HUES64 (cell line): ENCODE results near the gene SEC14L1. TPM values are rescaled to one million over a fixed set of nuclear protein-coding genes. Genes with fewer than 3 reads are reported as not detected.
"Not testable (repeated sequence)": the region's sequence is repeated elsewhere in the genome, so short reads cannot be mapped to it uniquely, and the experiment has no call there.

Source experiments
- H3K27ac ChIP-seq: 2 replicates; pipeline ENCODE4 v1.7.0; 2013; ENCODE audit warnings: low read depth, low read length, inconsistent platforms
- H3K27me3 ChIP-seq: 2 replicates; pipeline ENCODE4 v1.6.1; 2013; ENCODE audit warnings: mild to moderate bottlenecking, low read length; ENCODE audit not compliant: insufficient read depth
- H3K36me3 ChIP-seq: 2 replicates; pipeline ENCODE4 v1.6.1; 2013; ENCODE audit warnings: mild to moderate bottlenecking, low read length; ENCODE audit not compliant: insufficient read depth
- H3K4me1 ChIP-seq: 2 replicates; pipeline ENCODE4 v1.6.1; 2013; ENCODE audit warnings: mild to moderate bottlenecking, low read length, moderate library complexity; ENCODE audit not compliant: insufficient read depth
- H3K4me3 ChIP-seq: 2 replicates; pipeline ENCODE4 v1.5.1; 2013; ENCODE audit warnings: mild to moderate bottlenecking, low read length, moderate library complexity
- H3K9ac ChIP-seq: 2 replicates; pipeline ENCODE4 v1.6.1; 2013; ENCODE audit warnings: mild to moderate bottlenecking, low read depth, low read length
- H3K9me3 ChIP-seq: 2 replicates; pipeline ENCODE4 v1.6.1; 2013; ENCODE audit warnings: low read depth, low read length; ENCODE audit not compliant: insufficient read depth
- WGBS: fragments of 150-250, 120-280 bp; methylation state at CpG from one replicate; pipeline ENCODE4 v1.1.7; 2013; ENCODE audit warnings: missing lambda C conversion rate; 5-methylcytosine and 5-hydroxymethylcytosine counted together
- polyA plus RNA-seq, 2 experiments: library from polyadenylated mRNA; stranded (reverse); fragments of 50-300 nt; gene quantifications; one replicate each; pipeline ENCODE4 v1.2.3, GENCODE V29; 2013

SEC14L1 gene
- polyA plus RNA-seq (2013, experiment 1 of 2) = 55.0 TPM
- 79.4 TPM for polyA plus RNA-seq (2013, experiment 2 of 2)

GRCh38 chr17:77140878-77141767 lies at the start of gene SEC14L1:
Gene SEC14L1 (plus strand): TSS chr17:77140969. CDS start chr17:77143597, 2,628 bp downstream.
- WGBS = under 1% methylated on average over 81 of the region's 99 CpGs
- Histone ChIP-seq H3K9ac (peak within 1 kb of the TSS; percentile 86), H3K27ac (peak within 1 kb of the TSS; percentile 92), H3K9me3 (peaks cover 18% of the 10 kb centered on the region; the same call in 1 of the 2 replicates), H3K4me1 (peaks cover 18% of the 10 kb centered on the region), H3K36me3 (peaks cover 25% of the 10 kb centered on the region), H3K4me3 (peak within 1 kb of the TSS; percentile 82), H3K27me3 (no peaks in the 10 kb centered on the region)

DNA sequence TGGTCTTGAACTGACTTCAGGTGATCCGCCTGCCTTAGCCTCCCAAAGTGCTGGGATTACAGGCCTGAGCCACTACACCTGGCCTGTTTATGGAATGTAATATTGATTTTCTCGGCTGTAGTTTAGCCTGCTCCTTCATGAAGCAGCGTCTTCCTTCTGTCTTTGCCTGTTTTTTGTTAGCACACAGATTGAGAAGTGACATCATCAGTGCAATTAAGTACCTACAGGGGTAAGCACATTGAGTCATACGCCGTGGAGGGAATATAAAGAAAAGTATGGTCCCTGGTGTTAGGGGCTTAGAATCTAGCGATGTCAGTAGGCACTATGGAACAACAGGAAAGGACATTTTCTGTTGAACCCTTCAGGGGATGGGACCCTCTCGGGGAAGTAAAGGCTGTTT lies 48.7 kb upstream of the SEC14L1 start:
- Histone ChIP-seq H3K27ac (no peak overlapping the region), H3K27me3 (no peaks in the 10 kb centered on the region), H3K9ac (no peak overlapping the region), H3K4me1 (no peaks in the 10 kb centered on the region), H3K9me3 (no peaks in the 10 kb centered on the region), H3K4me3 (no peak overlapping the region), H3K36me3 (peaks cover 46% of the 10 kb centered on the region)
- WGBS = 94% methylated on average over 7 of the region's 7 CpGs

GRCh38 chr17:77095461-77095860 lies 45.3 kb upstream of the SEC14L1 start:
- H3K27me3 ChIP-seq = no peaks in the 10 kb centered on the region
- H3K9ac ChIP-seq = no peak overlapping the region
- 92% methylated on average over 7 of the region's 7 CpGs for WGBS
- H3K9me3 ChIP-seq = no peaks in the 10 kb centered on the region
- peaks cover 53% of the 10 kb centered on the region for H3K36me3 ChIP-seq
- no peak overlapping the region for H3K27ac ChIP-seq
- no peak overlapping the region for H3K4me3 ChIP-seq
- H3K4me1 ChIP-seq = no peaks in the 10 kb centered on the region

GRCh38 chr17:77096570-77097214 lies 44.1 kb upstream of the SEC14L1 start:
- Histone ChIP-seq H3K4me1 (no peaks in the 10 kb centered on the region), H3K36me3 (peaks cover 45% of the 10 kb centered on the region), H3K9ac (no peak overlapping the region), H3K27me3 (no peaks in the 10 kb centered on the region), H3K27ac (no peak overlapping the region), H3K4me3 (no peak overlapping the region), H3K9me3 (no peaks in the 10 kb centered on the region)
- WGBS = 92% methylated on average over 12 of the region's 12 CpGs

DNA sequence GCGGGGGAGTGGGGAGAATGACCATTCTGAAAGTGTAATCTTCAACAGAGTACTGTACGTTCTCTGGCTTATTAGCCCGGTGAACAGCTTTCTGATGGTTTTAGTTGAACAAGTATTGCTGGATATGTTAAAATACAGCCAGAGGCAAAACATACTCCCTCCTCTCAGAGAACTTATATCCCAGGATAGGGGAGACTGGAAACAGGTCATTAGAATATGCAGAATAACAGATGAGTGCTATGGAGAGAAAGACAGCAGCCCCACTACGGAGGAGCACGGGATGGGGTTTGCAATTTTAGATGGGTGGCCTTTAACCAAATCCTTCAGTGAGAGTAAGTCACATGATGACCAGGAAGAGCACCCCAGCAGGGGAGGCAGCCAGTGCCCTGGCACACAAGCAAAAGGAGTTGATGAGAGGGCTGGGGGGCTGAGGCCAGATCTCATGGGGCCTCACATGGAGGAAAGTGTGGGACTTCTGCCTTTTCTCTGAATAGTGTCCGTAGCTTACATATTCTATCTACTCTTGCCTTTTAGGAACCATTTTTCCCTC lies 43.1 kb upstream of the SEC14L1 start:
- Histone ChIP-seq H3K9ac (no peak overlapping the region), H3K27me3 (no peaks in the 10 kb centered on the region), H3K27ac (no peak overlapping the region), H3K4me3 (no peak overlapping the region), H3K9me3 (no peaks in the 10 kb centered on the region), H3K4me1 (no peaks in the 10 kb centered on the region), H3K36me3 (peaks cover 39% of the 10 kb centered on the region)
- 76% methylated on average over 6 of the region's 6 CpGs for WGBS

- Histone ChIP-seq H3K9me3 (no peaks in the 10 kb centered on the region), H3K36me3 (peaks cover 28% of the 10 kb centered on the region), H3K9ac (no peak overlapping the region), H3K27me3 (no peaks in the 10 kb centered on the region), H3K27ac (no peak overlapping the region), H3K4me3 (no peak overlapping the region), H3K4me1 (no peaks in the 10 kb centered on the region)
- WGBS = 68% methylated on average over 8 of the region's 9 CpGs
These were observed 41.8 kb upstream of the SEC14L1 start for GRCh38 chr17:77098884-77099545.

GRCh38 chr17:77099997-77100396 lies 40.8 kb upstream of the SEC14L1 start:
- Histone ChIP-seq H3K4me3 (no peak overlapping the region), H3K9me3 (no peaks in the 10 kb centered on the region), H3K27me3 (no peaks in the 10 kb centered on the region), H3K4me1 (peaks cover 1% of the 10 kb centered on the region; the same call in 1 of the 2 replicates), H3K9ac (no peak overlapping the region), H3K27ac (no peak overlapping the region), H3K36me3 (peaks cover 19% of the 10 kb centered on the region)
- WGBS = 93% methylated on average over 15 of the region's 15 CpGs

DNA sequence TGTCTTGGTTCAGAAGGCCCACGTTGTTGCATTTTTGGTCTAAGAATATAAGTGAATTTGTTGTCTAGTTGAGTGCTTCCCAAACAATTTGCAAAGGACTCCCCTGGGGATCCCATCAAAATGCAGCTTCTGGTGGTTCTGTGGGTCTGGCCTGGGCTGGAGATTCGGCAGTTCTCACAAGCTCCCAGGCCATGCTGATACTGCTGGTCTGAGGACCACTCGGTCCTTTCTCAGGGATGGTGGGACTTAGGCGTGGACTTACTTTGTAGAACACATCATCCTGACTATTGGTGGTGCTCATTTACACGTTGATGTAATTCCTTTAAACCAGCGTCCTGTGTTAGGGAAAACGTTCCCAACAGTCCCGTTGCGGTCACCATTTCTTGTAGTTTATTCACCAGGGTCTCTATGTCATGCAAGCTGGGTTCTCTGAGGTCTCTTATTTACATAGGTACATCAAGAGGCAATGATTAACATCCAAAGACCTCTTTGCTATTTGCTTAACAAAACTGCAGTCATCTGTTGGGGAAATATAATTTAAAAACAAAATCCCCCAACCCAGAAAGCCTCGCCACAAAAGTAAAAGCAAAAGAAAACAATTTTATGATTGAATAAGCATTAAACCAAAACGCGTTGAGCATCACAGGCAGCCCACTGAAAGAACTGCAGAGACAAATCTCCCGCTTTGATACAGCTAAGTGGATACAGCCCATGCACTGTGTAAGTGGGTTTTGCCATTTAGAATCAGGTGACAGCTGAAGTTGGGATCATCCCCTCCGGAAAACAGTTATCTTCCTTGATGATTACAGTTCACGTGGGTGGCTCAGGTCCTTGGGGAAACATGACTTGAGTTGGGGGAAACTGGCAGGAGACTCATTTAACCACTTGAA lies 39.0 kb upstream of the SEC14L1 start:
- H3K27me3 ChIP-seq = no peaks in the 10 kb centered on the region
- no peak overlapping the region for H3K9ac ChIP-seq
- H3K9me3 ChIP-seq = no peaks in the 10 kb centered on the region
- no peak overlapping the region for H3K27ac ChIP-seq
- 81% methylated on average over 15 of the region's 15 CpGs for WGBS
- peaks cover 8% of the 10 kb centered on the region for H3K4me1 ChIP-seq
- H3K4me3 ChIP-seq = no peak overlapping the region
- peaks cover 12% of the 10 kb centered on the region; the same call in 1 of the 2 replicates for H3K36me3 ChIP-seq

- H3K27ac ChIP-seq, H3K4me3 ChIP-seq, H3K9me3 ChIP-seq, H3K4me1 ChIP-seq, H3K9ac ChIP-seq, H3K27me3 ChIP-seq: not testable (repeated sequence)
- H3K36me3 ChIP-seq = peaks cover 12% of the 10 kb centered on the region; the same call in 1 of the 2 replicates
- 94% methylated on average over 8 of the region's 8 CpGs for WGBS
These were observed 38.2 kb upstream of the SEC14L1 start for GRCh38 chr17:77102411-77103134.

DNA sequence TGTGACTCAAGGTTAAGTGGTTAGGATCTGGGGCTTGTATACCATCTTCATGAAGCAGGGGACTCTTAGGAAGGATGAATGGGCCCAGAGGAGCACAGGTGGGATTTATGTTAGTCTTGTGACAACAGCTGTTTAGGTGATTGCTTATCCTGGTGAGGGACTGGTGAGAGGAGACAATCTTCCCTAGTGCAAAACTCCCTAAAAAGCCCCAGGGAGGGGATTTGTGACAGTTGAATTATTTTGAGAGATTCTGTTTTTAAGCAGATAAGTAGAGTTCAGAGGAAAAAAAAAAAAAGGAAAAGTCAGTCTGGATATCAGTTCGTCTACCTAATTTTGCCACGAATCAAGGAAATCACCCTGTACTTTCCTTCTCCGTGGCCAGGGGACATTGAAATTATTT lies 35.1 kb upstream of the SEC14L1 start:
- Histone ChIP-seq H3K9ac (no peak overlapping the region), H3K27me3 (no peaks in the 10 kb centered on the region), H3K4me3 (no peak overlapping the region), H3K27ac (no peak overlapping the region), H3K4me1 (peaks cover 20% of the 10 kb centered on the region), H3K36me3 (no peaks in the 10 kb centered on the region), H3K9me3 (no peaks in the 10 kb centered on the region)
- 96% methylated on average over 3 of the region's 3 CpGs for WGBS
